Testis (tissue), 3 donors: ENCODE measurements around the gene PRKCA. TPM values are rescaled to one million over a fixed set of nuclear protein-coding genes. Genes with fewer than 3 reads are reported as not detected.
"Not testable (repeated sequence)": the region's sequence is repeated elsewhere in the genome, so short reads cannot be mapped to it uniquely, and the experiment has no call there.

Experiments
- DNase-seq: peaks from one replicate; pipeline ENCODE4 v3.0.0-alpha.2; 2019
- H3K27ac ChIP-seq, 2 donors: fragments of 200-600 bp; sonication (generic); one replicate each; pipeline ENCODE4 v1.5.1; 2019
- H3K27me3 ChIP-seq: fragments of 200-600 bp; sonication (generic); one replicate; pipeline ENCODE4 v1.5.1; 2019
- H3K36me3 ChIP-seq: fragments of 200-600 bp; sonication (generic); one replicate; pipeline ENCODE4 v1.5.1; 2017; ENCODE audit warnings: low read depth; ENCODE audit errors: missing control alignments
- H3K4me1 ChIP-seq: fragments of 200-600 bp; sonication (generic); one replicate; pipeline ENCODE4 v1.5.1; 2019
- H3K4me3 ChIP-seq, 2 donors: fragments of 200-600 bp; sonication (generic); one replicate each; pipeline ENCODE4 v1.5.1; 2017 to 2019
- H3K9me3 ChIP-seq: fragments of 200-600 bp; sonication (generic); one replicate; pipeline ENCODE4 v1.5.1; 2017
- POLR2A ChIP-seq: fragments of 450-650 bp; IDR thresholded peaks from one replicate; pipeline ENCODE4 v1.6.1; 2017; ENCODE audit warnings: antibody characterized with exemption, mild to moderate bottlenecking, moderate library complexity
- WGBS, 2 donors: methylation state at CpG; one replicate each; pipeline ENCODE4 v1.1.5; 2018; 5-methylcytosine and 5-hydroxymethylcytosine counted together
- intact Hi-C: fragments of 100-400 bp; cut with DNase I; formaldehyde crosslinking; loops from one replicate; pipeline ENCODE4 v1.15.1; 2023; ENCODE audit warnings: low total_unique reads
- polyA plus RNA-seq: library from polyadenylated mRNA; stranded (reverse); fragments of 350-450 nt; fragmentation: Illumina TruSeq; extraction: RNeasy Lipid Tissue Mini Kit (QIAGEN cat#74804); gene quantifications from one replicate; pipeline ENCODE4 v1.2.3, GENCODE V29; 2014; ENCODE audit warnings: low read depth, low replicate concordance; ENCODE audit not compliant: insufficient read depth
- total RNA-seq, 2 donors: library from RNA; depleted of rRNA; stranded (reverse); fragments of >200 nt; gene quantifications; one replicate each; pipeline ENCODE4 v1.2.3, GENCODE V29; 2016
- TF ChIP-seq, protein P1 (sequence below), 3 experiments: fragments of 450-650 bp in 2 of 3; fragments of 200-600 bp in 1 of 3; sonication (generic) in 1 of 3; IDR thresholded peaks; one replicate each; pipeline ENCODE4 v1.5.1; 2016 to 2019; ENCODE audit warnings: antibody characterized with exemption in 3 of 3, mild to moderate bottlenecking in 2 of 3, moderate library complexity in 1 of 3

Gene PRKCA
- total and polyA plus RNA-seq, 3 donors from 2014 or later, result 6.8 to 22.9 (median 15.4) TPM

DNA sequence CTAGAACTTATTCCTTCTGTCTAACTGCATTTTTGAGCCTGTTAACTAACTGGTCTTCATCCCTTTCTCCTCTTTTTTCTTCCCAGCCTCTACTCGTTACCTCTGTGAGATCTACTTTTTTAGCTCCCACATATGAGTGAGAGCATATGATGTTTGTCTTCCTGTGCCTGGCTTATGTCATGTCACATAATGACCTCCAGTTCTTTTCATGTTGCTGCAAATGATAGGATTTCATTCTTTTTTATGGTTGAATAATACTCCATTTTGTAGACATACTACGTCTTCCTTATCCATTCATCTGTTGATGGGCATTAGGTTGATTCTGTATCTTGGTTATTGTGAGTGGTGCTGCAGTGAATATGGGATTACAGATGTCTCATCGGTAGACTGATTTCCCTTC, 184.7 kb downstream of the PRKCA start:
- Histone ChIP-seq H3K27ac (no peak overlapping the region), H3K4me1 (peaks cover 5% of the 10 kb centered on the region), H3K4me3 (no peak overlapping the region), H3K9me3 (no peaks in the 10 kb centered on the region), H3K36me3 (no peaks in the 10 kb centered on the region), H3K27me3 (no peaks in the 10 kb centered on the region)
- intact Hi-C loops, result no loop called here
- TF ChIP-seq POLR2A, result no peak
- TF ChIP-seq, protein P1, sequence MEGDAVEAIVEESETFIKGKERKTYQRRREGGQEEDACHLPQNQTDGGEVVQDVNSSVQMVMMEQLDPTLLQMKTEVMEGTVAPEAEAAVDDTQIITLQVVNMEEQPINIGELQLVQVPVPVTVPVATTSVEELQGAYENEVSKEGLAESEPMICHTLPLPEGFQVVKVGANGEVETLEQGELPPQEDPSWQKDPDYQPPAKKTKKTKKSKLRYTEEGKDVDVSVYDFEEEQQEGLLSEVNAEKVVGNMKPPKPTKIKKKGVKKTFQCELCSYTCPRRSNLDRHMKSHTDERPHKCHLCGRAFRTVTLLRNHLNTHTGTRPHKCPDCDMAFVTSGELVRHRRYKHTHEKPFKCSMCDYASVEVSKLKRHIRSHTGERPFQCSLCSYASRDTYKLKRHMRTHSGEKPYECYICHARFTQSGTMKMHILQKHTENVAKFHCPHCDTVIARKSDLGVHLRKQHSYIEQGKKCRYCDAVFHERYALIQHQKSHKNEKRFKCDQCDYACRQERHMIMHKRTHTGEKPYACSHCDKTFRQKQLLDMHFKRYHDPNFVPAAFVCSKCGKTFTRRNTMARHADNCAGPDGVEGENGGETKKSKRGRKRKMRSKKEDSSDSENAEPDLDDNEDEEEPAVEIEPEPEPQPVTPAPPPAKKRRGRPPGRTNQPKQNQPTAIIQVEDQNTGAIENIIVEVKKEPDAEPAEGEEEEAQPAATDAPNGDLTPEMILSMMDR (IDR thresholded peaks at IDR 0.05), result no peak
- WGBS, 2 donors, result 92 to 96% methylated on average over 3 of the region's 3 CpGs
- no peak for DNase-seq

DNA sequence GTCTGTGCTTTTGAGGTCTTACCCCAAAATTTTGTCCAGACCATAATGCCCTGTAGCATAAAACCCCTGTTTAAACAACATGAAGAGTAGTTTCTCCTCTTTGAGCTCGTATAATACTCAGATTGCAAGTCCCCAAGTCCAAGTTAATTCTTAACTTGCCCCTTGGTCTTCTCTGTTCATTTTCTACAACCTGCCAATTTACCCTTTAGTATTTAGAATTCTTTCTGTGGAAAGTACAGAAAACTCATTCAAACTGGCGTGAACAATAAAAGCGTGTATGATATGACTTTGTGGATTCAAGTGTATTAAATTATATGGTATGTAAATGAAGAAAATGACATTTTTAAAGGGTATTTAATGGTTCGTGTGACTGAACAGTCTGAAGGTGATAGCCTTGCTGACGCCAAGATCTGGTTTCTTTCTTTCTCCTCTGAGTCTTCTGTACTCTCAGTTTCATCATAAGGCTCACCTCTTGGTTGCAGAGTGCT, 185.6 kb downstream of the PRKCA start:
- 87 to 93% methylated on average over 5 of the region's 5 CpGs for WGBS, 2 donors
- TF ChIP-seq, protein P1 (IDR thresholded peaks at IDR 0.05), result no peak
- no peak for TF ChIP-seq POLR2A
- Histone ChIP-seq H3K4me1 (peaks cover 5% of the 10 kb centered on the region), H3K4me3 (no peak overlapping the region), H3K27me3 (no peaks in the 10 kb centered on the region), H3K9me3 (no peaks in the 10 kb centered on the region), H3K27ac (no peak overlapping the region), H3K36me3 (no peaks in the 10 kb centered on the region)
- intact Hi-C loops, result no loop called here
- no peak for DNase-seq

DNA sequence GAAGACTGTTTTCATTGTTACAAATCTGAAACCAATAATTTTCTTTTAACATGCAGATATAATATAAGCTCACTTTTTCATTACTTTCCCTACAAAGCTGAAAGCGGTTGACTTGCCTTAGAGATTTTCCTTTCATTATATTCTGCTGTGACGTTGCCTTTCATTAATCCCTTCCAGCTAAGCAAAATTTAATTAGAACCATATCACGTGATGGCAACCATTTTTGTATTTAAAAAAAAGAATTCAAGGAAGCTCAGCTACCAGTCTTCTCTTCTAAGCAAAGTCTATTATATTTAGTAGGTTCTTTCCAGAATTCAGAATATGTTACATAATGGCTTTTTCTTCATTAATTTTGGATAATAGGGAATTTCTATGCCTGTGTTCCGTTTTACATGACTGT, 186.5 kb downstream of the PRKCA start:
- Histone ChIP-seq H3K27ac (no peak overlapping the region), H3K4me3 (no peak overlapping the region), H3K27me3 (no peaks in the 10 kb centered on the region), H3K9me3 (no peaks in the 10 kb centered on the region), H3K36me3 (no peaks in the 10 kb centered on the region), H3K4me1 (peaks cover 5% of the 10 kb centered on the region)
- intact Hi-C loops, result no loop called here
- 90 to 93% methylated on average over 4 of the region's 4 CpGs for WGBS, 2 donors
- TF ChIP-seq POLR2A, result no peak
- TF ChIP-seq, protein P1 (IDR thresholded peaks at IDR 0.05), result no peak
- no peak for DNase-seq

DNA sequence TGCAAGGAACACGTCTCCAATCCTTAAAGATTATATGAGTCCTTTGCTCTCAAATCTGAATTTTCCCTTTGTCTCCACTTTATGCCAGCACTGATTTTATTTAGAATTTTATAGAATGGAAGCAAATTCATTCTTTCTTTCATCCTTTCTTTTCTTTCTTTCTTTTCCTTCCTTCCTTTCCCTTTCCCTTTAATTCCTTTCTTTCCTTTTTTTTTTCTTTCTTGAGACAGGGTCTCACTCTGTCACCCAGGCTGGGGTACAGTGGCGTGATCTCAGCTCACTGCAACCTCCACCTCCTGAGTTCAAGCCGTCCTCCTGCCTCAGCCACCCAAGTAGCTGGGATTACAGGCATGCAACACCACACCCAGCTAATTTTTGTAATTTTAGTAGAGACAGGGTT, 187.2 kb downstream of the PRKCA start:
- 92 to 94% methylated on average over 3 of the region's 3 CpGs for whole genome bisulfite sequencing, 2 donors
- H3K9me3 ChIP-seq, DNase-seq, H3K27ac ChIP-seq, intact Hi-C loops, H3K27me3 ChIP-seq, H3K4me1 ChIP-seq, H3K36me3 ChIP-seq, H3K4me3 ChIP-seq: not testable (repeated sequence)

DNA sequence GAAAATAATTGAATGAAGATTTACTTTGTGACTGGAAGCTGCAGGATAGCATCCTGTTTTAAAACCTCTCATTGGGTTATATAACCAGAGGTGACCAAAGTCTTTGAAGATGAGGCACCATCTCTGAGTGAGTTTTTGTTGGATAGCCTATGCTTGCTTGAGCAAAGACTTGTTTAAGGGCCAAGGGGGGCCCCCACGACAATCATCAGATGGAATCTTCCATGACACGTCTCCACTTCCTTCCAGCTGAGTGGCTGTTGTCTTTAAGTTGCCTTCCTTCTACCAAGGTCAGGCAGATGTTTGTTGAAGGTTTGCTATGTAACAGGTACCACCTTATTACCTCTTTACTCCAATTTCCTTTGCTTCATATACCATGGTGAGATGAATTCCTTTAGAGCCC, 188.8 kb downstream of the PRKCA start:
- 73 to 76% methylated on average over 2 of the region's 2 CpGs for WGBS, 2 donors
- Histone ChIP-seq H3K27ac (no peak overlapping the region), H3K9me3 (no peaks in the 10 kb centered on the region), H3K4me1 (peaks cover 5% of the 10 kb centered on the region), H3K27me3 (no peaks in the 10 kb centered on the region), H3K36me3 (no peaks in the 10 kb centered on the region), H3K4me3 (no peak overlapping the region)
- intact Hi-C loops, result no loop called here
- DNase-seq, result no peak
- TF ChIP-seq, protein P1 (IDR thresholded peaks at IDR 0.05), result no peak
- no peak for TF ChIP-seq POLR2A
